WTC11 (cell line): ENCODE measurements around the gene RESP18.

Experiments used
- ZNF263 ChIP-seq: sonication (generic); formaldehyde crosslinking; IDR thresholded peaks from 2 replicates; pipeline ENCODE4 v1.8.1; 2022; ENCODE audit warnings: low read depth, mild to moderate bottlenecking, moderate library complexity, missing genetic modification reagents
- TF ChIP-seq, protein P1 (sequence below): fragments of 200-600 bp; IDR thresholded peaks from 2 replicates; pipeline ENCODE4 v1.8.0; 2022; ENCODE audit warnings: antibody characterized with exemption
- TF ChIP-seq, protein P2 (sequence below): sonication (generic); formaldehyde crosslinking; IDR thresholded peaks from 2 replicates; pipeline ENCODE4 v1.8.1; 2023; ENCODE audit warnings: mild to moderate bottlenecking, missing genetic modification reagents, borderline replicate concordance

DNA sequence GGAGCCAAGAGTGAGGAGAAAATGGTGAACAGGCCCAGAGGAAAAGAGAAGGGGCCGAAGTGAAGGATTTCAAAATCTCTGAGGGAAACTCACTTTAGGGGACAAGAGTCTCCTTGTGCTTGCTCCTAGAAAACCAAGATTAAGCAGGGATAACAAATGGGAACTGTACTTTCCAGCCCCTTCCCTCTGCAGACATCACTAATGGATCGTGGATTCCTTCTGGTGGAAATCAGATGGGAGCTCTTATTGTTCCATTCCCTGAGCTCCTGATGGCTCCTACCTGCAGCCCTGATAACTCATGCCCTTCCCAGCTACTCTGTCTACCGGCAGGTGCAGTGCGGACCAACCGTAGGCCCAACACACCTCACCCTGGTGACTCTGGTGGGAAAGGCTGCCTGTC is 20.6 kb upstream of the RESP18 start:
- TF ChIP-seq, protein P1, sequence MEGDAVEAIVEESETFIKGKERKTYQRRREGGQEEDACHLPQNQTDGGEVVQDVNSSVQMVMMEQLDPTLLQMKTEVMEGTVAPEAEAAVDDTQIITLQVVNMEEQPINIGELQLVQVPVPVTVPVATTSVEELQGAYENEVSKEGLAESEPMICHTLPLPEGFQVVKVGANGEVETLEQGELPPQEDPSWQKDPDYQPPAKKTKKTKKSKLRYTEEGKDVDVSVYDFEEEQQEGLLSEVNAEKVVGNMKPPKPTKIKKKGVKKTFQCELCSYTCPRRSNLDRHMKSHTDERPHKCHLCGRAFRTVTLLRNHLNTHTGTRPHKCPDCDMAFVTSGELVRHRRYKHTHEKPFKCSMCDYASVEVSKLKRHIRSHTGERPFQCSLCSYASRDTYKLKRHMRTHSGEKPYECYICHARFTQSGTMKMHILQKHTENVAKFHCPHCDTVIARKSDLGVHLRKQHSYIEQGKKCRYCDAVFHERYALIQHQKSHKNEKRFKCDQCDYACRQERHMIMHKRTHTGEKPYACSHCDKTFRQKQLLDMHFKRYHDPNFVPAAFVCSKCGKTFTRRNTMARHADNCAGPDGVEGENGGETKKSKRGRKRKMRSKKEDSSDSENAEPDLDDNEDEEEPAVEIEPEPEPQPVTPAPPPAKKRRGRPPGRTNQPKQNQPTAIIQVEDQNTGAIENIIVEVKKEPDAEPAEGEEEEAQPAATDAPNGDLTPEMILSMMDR: no peak
- TF ChIP-seq ZNF263 (CRISPR knock-in tag): no peak
- TF ChIP-seq, protein P2, sequence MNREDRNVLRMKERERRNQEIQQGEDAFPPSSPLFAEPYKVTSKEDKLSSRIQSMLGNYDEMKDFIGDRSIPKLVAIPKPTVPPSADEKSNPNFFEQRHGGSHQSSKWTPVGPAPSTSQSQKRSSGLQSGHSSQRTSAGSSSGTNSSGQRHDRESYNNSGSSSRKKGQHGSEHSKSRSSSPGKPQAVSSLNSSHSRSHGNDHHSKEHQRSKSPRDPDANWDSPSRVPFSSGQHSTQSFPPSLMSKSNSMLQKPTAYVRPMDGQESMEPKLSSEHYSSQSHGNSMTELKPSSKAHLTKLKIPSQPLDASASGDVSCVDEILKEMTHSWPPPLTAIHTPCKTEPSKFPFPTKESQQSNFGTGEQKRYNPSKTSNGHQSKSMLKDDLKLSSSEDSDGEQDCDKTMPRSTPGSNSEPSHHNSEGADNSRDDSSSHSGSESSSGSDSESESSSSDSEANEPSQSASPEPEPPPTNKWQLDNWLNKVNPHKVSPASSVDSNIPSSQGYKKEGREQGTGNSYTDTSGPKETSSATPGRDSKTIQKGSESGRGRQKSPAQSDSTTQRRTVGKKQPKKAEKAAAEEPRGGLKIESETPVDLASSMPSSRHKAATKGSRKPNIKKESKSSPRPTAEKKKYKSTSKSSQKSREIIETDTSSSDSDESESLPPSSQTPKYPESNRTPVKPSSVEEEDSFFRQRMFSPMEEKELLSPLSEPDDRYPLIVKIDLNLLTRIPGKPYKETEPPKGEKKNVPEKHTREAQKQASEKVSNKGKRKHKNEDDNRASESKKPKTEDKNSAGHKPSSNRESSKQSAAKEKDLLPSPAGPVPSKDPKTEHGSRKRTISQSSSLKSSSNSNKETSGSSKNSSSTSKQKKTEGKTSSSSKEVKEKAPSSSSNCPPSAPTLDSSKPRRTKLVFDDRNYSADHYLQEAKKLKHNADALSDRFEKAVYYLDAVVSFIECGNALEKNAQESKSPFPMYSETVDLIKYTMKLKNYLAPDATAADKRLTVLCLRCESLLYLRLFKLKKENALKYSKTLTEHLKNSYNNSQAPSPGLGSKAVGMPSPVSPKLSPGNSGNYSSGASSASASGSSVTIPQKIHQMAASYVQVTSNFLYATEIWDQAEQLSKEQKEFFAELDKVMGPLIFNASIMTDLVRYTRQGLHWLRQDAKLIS: no peak
